ENCODE measurements around the gene DHX9. TPM values are rescaled to one million over a fixed set of nuclear protein-coding genes. Genes with fewer than 3 reads are reported as not detected.

Gene DHX9
- total RNA-seq, 2 donors from 2014 or later, result 273 to 300 TPM

DNA sequence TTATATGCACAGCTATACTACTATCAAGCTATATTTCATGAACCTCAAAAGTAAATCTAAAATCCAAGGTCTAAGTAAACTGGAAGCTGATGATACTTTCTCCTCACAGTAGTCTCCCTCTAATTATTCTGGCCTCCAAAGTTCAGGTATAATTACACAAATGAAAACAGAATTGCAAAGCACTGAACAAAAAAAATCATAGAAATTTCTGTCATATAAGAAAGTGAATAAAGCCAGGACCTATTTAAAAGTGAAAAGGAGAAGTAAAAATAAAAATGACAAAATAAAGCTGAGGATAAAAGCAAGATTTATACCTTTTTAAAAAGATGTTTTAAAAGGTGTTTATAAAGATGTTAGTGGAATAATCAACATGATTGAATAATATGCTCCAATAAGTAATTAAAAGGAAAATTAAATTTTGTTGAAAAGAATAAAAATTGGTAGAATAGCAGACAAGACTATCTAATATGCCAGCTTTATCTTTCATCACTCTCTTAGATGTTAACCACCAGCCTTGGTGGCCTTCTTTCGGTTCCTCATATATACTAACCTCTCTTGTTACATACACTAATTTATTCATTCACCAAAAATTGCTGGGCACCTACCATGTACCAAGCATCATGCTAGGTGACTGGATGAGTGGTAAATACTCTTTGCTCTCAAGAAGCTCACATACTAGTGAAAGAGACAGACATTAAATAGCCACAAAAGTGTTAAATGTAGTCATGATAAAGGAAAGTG is 88.7 kb downstream of the DHX9 start:
- DNase-seq, result no peak
- H3K4me3 Mint-ChIP-seq, result no peak overlapping the region
- H3K27me3 Mint-ChIP-seq, result peaks cover 24% of the 10 kb centered on the region
- peaks cover 2% of the 10 kb centered on the region for H3K4me1 Mint-ChIP-seq
- H3K36me3 Mint-ChIP-seq (ENCODE audit: low read depth), result no peaks in the 10 kb centered on the region
- no peak overlapping the region for H3K27ac Mint-ChIP-seq
- no peak for ATAC-seq
- no peaks in the 10 kb centered on the region for H3K9me3 ChIP-seq (ENCODE audit: control insufficient read depth, low read length, poor library complexity, severe bottlenecking)

GRCh38 chr1:182930985-182931384 is 91.8 kb downstream of the DHX9 start:
- Mint-ChIP-seq H3K4me1 (peaks cover 2% of the 10 kb centered on the region), H3K27me3 (peaks cover 21% of the 10 kb centered on the region), H3K27ac (no peak overlapping the region), H3K36me3 (ENCODE audit: low read depth) (no peaks in the 10 kb centered on the region), H3K4me3 (no peak overlapping the region)
- peaks cover 2% of the 10 kb centered on the region for H3K9me3 ChIP-seq (ENCODE audit: control insufficient read depth, low read length, poor library complexity, severe bottlenecking)
- ATAC-seq (no peak), DNase-seq (no peak)

- Mint-ChIP-seq H3K27me3 (peaks cover 28% of the 10 kb centered on the region), H3K4me3 (no peak overlapping the region), H3K4me1 (no peaks in the 10 kb centered on the region), H3K27ac (no peak overlapping the region), H3K36me3 (ENCODE audit: low read depth) (no peaks in the 10 kb centered on the region)
- DNase-seq, result no peak
- H3K9me3 ChIP-seq (ENCODE audit: control insufficient read depth, low read length, poor library complexity, severe bottlenecking), result peaks cover 2% of the 10 kb centered on the region
- no peak for ATAC-seq
Observed at GRCh38 chr1:182935716-182936115, 96.6 kb downstream of the DHX9 start.

Other genes starting within 250 kb of the DHX9 start
- gene RGS16, start 235.0 kb upstream of the DHX9 start, total RNA-seq, result 10 to 100 TPM; 23.4 to 23.5 TPM
- gene RGS8, start 154.8 kb upstream of the DHX9 start, total RNA-seq, result not detected
- 1 to 10 TPM; 3.0 to 4.7 TPM for gene NPL, start 49.6 kb upstream of the DHX9 start, total RNA-seq
- gene SHCBP1L, start 113.8 kb downstream of the DHX9 start, total RNA-seq, result not detected
- under 1 TPM; 0.70 to 0.83 TPM for gene LAMC1, start 184.1 kb downstream of the DHX9 start, total RNA-seq